Mucosa of descending colon (tissue), 3 donors: ENCODE data around the gene CEP250. TPM values are rescaled to one million over a fixed set of nuclear protein-coding genes. Genes with fewer than 3 reads are reported as not detected.
A peak's percentile ranks its signal among the peaks of the same experiment; 100 is the strongest.

Experiments
- ATAC-seq: fragments of 200-7000 bp; cut with Tn5 transposase; one replicate; pipeline ENCODE4 v1.9.1; 2020; ENCODE audit warnings: mild to moderate bottlenecking, moderate library complexity
- DNase-seq, 3 donors: peaks; one replicate each; pipeline ENCODE4 v3.0.0-alpha.2; 2020
- H3K36me3 ChIP-seq: fragments of 200-600 bp; one replicate; pipeline ENCODE4 v1.8.0; 2021; ENCODE audit warnings: low read depth, mild to moderate bottlenecking
- H3K4me1 ChIP-seq: fragments of 200-600 bp; one replicate; pipeline ENCODE4 v1.8.0; 2021; ENCODE audit warnings: low read depth, mild to moderate bottlenecking
- H3K4me3 ChIP-seq: fragments of 200-600 bp; one replicate; pipeline ENCODE4 v1.8.0; 2021; ENCODE audit warnings: mild to moderate bottlenecking
- H3K9me3 ChIP-seq: fragments of 200-600 bp; one replicate; pipeline ENCODE4 v1.8.0; 2021; ENCODE audit warnings: mild to moderate bottlenecking
- intact Hi-C, 2 donors: fragments of 100-400 bp; cut with DNase I in 1 of 2; cut with micrococcal nuclease in 1 of 2; formaldehyde crosslinking; loops; one replicate each; pipeline versions ENCODE4 v1.11.0 to v1.11.1; 2022; cut with DNase I, micrococcal nuclease
- total RNA-seq, 3 donors: library from RNA; stranded (reverse); fragmentation: NEBNext Ultra II Directional in 2 of 3; extraction: Animal tissue kit (Norgen Biotek cat#: 25700) in 2 of 3; gene quantifications; one replicate each; pipeline versions ENCODE4 v1.2.1 to v1.2.4, GENCODE V29; 2021 to 2023
- TF ChIP-seq, protein P1 (sequence below): fragments of 200-600 bp; IDR thresholded peaks from one replicate; pipeline ENCODE4 v1.8.0; 2022; ENCODE audit warnings: antibody characterized with exemption, mild to moderate bottlenecking
- donor health status: DM: no; HTN: no; CAD: no; lungs with moderate emphysema.
- donor health status: DM: no; HTN: no; CAD: no.
- donor health status: DM: no; HTN: yes; CAD: no.

The CEP250 gene
- total RNA-seq, 3 donors from 2014 or later, result 18.1 to 37.8 (median 27.3) TPM

GRCh38 chr20:35410613-35411012 lies 44.8 kb upstream of the CEP250 start:
- ATAC-seq (no peak), DNase-seq (no peak)
- peaks cover 8% of the 10 kb centered on the region for H3K4me1 ChIP-seq
- intact Hi-C loops, result no loop called here
- TF ChIP-seq, protein P1, sequence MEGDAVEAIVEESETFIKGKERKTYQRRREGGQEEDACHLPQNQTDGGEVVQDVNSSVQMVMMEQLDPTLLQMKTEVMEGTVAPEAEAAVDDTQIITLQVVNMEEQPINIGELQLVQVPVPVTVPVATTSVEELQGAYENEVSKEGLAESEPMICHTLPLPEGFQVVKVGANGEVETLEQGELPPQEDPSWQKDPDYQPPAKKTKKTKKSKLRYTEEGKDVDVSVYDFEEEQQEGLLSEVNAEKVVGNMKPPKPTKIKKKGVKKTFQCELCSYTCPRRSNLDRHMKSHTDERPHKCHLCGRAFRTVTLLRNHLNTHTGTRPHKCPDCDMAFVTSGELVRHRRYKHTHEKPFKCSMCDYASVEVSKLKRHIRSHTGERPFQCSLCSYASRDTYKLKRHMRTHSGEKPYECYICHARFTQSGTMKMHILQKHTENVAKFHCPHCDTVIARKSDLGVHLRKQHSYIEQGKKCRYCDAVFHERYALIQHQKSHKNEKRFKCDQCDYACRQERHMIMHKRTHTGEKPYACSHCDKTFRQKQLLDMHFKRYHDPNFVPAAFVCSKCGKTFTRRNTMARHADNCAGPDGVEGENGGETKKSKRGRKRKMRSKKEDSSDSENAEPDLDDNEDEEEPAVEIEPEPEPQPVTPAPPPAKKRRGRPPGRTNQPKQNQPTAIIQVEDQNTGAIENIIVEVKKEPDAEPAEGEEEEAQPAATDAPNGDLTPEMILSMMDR, result no peak
- H3K4me3 ChIP-seq, result no peak overlapping the region
- peaks cover 11% of the 10 kb centered on the region for H3K36me3 ChIP-seq
- H3K9me3 ChIP-seq, result no peaks in the 10 kb centered on the region

DNA sequence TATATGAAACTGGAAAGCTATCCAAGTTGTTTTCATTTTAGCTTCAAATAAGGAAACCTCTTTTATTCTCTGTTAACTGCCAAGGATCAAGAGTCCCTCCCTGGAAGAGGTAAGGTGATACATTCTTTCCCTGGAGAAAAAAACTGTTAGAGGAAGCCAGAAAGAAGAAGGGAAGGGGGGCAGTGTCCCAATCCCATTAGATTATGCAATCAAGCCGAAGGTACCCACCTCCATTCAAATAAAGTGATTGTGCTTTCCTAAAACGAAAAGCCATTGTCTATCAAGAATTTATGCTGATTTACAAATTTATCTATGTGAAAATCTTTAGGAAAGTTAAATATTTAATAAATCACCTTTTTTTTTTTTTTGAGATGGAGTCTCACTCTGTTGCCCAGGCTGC lies 34.1 kb upstream of the CEP250 start:
- intact Hi-C loops, result no loop called here
- H3K9me3 ChIP-seq, result no peaks in the 10 kb centered on the region
- TF ChIP-seq, protein P1, result no peak
- no peak overlapping the region for H3K4me3 ChIP-seq
- ATAC-seq, result no peak
- H3K36me3 ChIP-seq, result no peaks in the 10 kb centered on the region
- no peak for DNase-seq
- no peaks in the 10 kb centered on the region for H3K4me1 ChIP-seq

- intact Hi-C loops, result no loop called here
- Histone ChIP-seq H3K4me3 (no peak overlapping the region), H3K9me3 (no peaks in the 10 kb centered on the region), H3K36me3 (no peaks in the 10 kb centered on the region), H3K4me1 (no peaks in the 10 kb centered on the region)
- ATAC-seq (no peak), DNase-seq (no peak)
- TF ChIP-seq, protein P1, result no peak
These were observed 23.6 kb upstream of the CEP250 start for GRCh38 chr20:35431621-35432429.

- H3K4me3 ChIP-seq, result no peak overlapping the region
- no peak for DNase-seq
- intact Hi-C loops, result no loop called here
- TF ChIP-seq, protein P1, result no peak
- no peaks in the 10 kb centered on the region for H3K4me1 ChIP-seq
- ATAC-seq, result peak; percentile 46
- H3K36me3 ChIP-seq, result no peaks in the 10 kb centered on the region
- H3K9me3 ChIP-seq, result no peaks in the 10 kb centered on the region
These were observed 23.0 kb upstream of the CEP250 start for GRCh38 chr20:35432430-35432735.

DNA sequence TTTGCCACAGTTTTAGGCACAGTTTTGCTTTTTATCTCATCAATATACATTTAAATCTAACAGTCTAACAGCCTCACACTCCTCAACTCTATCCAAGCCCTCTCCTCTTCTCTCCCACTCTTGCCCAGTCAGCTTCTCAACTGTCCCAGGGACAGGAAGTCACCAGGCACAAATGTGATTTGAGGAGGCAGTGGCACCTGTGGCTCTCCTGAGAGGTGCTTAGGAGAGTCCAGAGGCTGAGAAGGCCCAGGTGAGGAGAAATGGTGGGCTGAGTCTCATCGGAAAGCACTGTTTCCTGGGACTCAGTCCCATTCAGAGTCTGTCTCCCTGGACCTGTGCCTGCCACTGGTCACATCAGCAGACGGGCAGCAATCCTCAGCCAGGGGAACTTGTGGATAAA lies 22.1 kb upstream of the CEP250 start:
- ATAC-seq (no peak), DNase-seq (no peak)
- Histone ChIP-seq H3K36me3 (no peaks in the 10 kb centered on the region), H3K9me3 (no peaks in the 10 kb centered on the region), H3K4me3 (no peak overlapping the region), H3K4me1 (no peaks in the 10 kb centered on the region)
- intact Hi-C loops, result no loop called here
- TF ChIP-seq, protein P1, result no peak
